Activated B cell treated with CpG ODN at 0.5 μM for 24 hours (primary cell): ENCODE results near the gene PEPD. TPM values are rescaled to one million over a fixed set of nuclear protein-coding genes. Genes with fewer than 3 reads are reported as not detected.

Experiments used
- ATAC-seq: fragments of 200-7000 bp; cut with Tn5 transposase; one replicate; pipeline ENCODE4 v1.10.0; 2021; ENCODE audit warnings: low read depth, mild to moderate bottlenecking, moderate library complexity
- CTCF ChIA-PET: fragments of 350-600 bp; sonication (Branson Sonifier 250); formaldehyde crosslinking; loops from one replicate; lab custom pipeline; 2021; ENCODE audit warnings: antibody characterized with exemption; lab: Charles Lee
- POLR2A ChIA-PET: fragments of 350-600 bp; sonication (Branson Sonifier 250); formaldehyde crosslinking; loops from one replicate; lab custom pipeline; 2021; ENCODE audit warnings: antibody characterized with exemption; lab: Charles Lee
- DNase-seq: peaks from one replicate; pipeline ENCODE4 v3.0.0; 2022
- H3K27ac Mint-ChIP-seq: one replicate; pipeline ENCODE4 v1.8.0; 2020; ENCODE audit warnings: mixed read lengths
- H3K27me3 Mint-ChIP-seq: one replicate; pipeline ENCODE4 v1.8.0; 2021; ENCODE audit warnings: mixed read lengths
- H3K36me3 Mint-ChIP-seq: one replicate; pipeline ENCODE4 v1.8.0; 2021; ENCODE audit warnings: low read depth, mixed read lengths
- H3K4me1 Mint-ChIP-seq: one replicate; pipeline ENCODE4 v1.8.0; 2021; ENCODE audit warnings: mixed read lengths
- H3K4me3 Mint-ChIP-seq: one replicate; pipeline ENCODE4 v1.8.0; 2020; ENCODE audit warnings: mild to moderate bottlenecking, mixed read lengths
- H3K9me3 Mint-ChIP-seq: one replicate; pipeline ENCODE4 v1.8.0; 2020; ENCODE audit warnings: mixed read lengths
- intact Hi-C: fragments of 100-400 bp; cut with micrococcal nuclease; formaldehyde crosslinking; loops from one replicate; pipeline ENCODE4 v1.15.1; 2024
- total RNA-seq: library from RNA; stranded (reverse); gene quantifications from 2 replicates; pipeline ENCODE4 v1.2.3, GENCODE V29; 2022
- TF ChIP-seq, protein P1 (sequence below): fragments of 200-600 bp; IDR thresholded peaks from one replicate; pipeline ENCODE4 v1.8.0; 2022; ENCODE audit warnings: antibody characterized with exemption, mild to moderate bottlenecking

The PEPD gene
- total RNA-seq, 1 donor from 2014 or later = 49.1 TPM

DNA sequence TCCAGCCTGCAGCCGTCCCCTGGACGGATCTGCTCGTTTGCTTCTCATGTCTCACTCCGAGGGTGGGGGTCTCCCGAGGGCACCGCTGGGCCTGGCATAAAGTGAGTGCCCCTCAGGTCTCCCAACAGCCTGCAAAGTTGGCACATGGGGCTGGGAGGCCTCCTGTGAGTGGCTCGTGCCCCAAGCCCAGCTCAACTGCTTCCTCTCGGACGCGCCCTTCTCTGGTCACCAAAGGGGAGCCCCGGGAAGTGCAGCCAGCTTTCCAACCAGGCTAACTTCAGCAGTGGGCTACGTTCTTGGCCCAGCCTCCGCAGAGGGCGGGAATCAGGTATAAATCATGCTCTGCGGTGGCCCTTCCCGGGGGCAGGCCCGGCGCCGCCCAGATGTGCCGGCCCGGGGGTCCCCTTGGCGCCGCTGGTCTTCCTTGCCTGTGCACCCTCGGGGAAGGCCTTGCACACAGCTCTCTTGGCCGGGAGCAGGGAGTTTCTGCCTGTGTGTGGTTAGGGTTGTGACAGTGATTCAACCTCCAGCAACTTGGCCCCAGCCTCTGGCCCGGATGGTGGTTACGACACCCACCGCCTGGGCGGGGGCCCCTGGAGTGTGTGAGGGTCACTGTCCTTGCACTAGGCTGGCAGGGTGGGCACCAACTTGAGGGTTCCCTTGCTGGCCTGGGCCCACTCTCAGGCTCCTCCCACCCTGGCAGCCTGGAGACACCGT, 127.4 kb downstream of the PEPD start:
- ATAC-seq (no peak), DNase-seq (no peak)
- Mint-ChIP-seq H3K36me3 (peaks cover 3% of the 10 kb centered on the region), H3K4me3 (no peak overlapping the region), H3K27me3 (no peaks in the 10 kb centered on the region), H3K4me1 (no peaks in the 10 kb centered on the region), H3K9me3 (no peaks in the 10 kb centered on the region), H3K27ac (no peak overlapping the region)
- TF ChIP-seq, protein P1, sequence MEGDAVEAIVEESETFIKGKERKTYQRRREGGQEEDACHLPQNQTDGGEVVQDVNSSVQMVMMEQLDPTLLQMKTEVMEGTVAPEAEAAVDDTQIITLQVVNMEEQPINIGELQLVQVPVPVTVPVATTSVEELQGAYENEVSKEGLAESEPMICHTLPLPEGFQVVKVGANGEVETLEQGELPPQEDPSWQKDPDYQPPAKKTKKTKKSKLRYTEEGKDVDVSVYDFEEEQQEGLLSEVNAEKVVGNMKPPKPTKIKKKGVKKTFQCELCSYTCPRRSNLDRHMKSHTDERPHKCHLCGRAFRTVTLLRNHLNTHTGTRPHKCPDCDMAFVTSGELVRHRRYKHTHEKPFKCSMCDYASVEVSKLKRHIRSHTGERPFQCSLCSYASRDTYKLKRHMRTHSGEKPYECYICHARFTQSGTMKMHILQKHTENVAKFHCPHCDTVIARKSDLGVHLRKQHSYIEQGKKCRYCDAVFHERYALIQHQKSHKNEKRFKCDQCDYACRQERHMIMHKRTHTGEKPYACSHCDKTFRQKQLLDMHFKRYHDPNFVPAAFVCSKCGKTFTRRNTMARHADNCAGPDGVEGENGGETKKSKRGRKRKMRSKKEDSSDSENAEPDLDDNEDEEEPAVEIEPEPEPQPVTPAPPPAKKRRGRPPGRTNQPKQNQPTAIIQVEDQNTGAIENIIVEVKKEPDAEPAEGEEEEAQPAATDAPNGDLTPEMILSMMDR = no peak
- POLR2A ChIA-PET = no interaction called here
- CTCF ChIA-PET = interaction anchor here (1.7 kb wide), 1 partner anchor 13 kb away, joined by 5 read pairs; no protein-coding TSS in a partner anchor
- intact Hi-C loops = no loop called here

DNA sequence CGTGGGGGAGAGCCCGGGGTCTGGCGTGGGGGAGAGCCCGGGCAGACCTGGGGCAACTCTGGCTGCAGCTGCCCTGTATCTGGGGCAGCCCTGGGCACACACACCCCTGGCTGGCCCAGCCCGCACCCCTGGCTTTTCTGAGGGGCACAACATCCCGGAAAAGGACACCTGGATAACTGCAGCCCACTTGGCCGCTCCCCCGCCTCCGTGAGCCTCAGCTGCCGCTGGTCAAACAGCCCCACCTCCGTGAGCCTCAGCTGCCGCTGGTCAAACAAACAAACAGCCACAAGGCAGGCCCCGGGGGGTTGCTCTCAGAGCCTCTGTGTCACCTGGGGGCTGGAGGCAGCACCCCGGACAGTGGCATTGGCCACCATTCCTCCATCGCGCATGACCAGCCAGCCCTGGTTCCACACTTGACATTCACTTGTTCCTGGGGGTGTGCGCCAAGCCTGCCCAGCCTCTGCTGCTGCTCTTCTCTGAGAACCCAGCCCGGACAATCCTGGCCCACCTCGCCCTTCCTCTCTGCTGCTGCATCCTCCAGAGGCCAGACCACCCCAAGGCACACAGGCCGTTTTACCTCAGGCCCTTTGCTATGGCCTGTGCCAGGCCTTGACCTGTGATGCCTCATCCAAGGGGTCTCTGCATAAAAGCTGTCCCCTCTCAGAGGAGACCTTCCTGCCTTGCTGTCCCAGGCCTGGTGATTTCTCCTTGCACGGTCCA, 128.1 kb downstream of the PEPD start:
- intact Hi-C loops = no loop called here
- TF ChIP-seq, protein P1 = no peak
- POLR2A ChIA-PET = no interaction called here
- ATAC-seq = no peak
- Mint-ChIP-seq H3K9me3 (no peaks in the 10 kb centered on the region), H3K4me3 (no peak overlapping the region), H3K4me1 (no peaks in the 10 kb centered on the region), H3K27ac (no peak overlapping the region), H3K36me3 (peaks cover 3% of the 10 kb centered on the region), H3K27me3 (no peaks in the 10 kb centered on the region)
- no peak for DNase-seq
- CTCF ChIA-PET = no interaction called here

DNA sequence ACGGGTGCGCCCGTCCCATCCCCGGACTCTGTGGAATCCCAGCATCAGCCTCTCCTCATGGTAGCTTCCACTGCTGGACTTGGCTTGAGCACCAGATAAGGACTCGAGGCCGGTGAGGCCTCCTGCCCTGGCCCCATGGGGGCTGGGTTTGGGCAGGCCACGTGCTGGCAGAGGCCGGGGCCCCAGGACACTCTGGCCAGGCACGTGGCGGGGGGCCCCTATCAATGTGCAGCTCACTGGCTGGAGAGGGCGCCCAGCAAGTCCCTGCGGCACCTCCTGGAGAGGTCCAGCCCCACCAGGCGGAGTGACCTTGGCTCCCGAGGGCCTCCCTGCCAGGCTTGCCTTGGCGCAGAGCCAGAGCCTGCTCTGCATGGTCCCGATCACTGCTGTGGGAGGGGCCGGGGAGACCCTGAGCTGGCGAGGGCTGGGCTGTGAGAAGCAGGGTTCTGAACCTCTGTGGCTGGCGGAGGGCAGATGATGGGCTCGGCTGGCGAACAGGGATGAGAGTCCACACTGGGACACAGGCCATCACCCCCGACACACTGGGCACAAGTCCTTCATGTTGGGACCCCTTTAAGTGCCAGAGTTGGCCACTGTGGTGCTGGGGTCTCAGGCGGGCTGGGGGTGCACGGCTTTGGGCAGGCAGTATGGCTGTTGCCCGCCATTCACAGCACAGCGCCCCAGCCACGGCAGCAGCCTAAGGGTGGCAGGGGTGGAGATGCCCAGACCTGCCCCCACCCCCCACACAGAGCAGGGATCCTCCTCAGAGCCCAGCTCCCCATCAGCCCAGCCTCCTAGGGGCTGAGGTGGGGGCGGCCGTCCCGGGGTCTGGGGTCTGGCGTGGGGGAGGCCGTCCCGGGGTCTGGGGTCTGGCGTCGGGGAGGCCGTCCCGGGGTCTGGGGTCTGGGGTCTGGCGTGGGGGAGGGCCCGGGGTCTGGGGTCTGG, 129.0 kb downstream of the PEPD start:
- Mint-ChIP-seq H3K27me3 (no peaks in the 10 kb centered on the region), H3K9me3 (no peaks in the 10 kb centered on the region), H3K4me1 (no peaks in the 10 kb centered on the region), H3K4me3 (no peak overlapping the region), H3K36me3 (peaks cover 7% of the 10 kb centered on the region), H3K27ac (no peak overlapping the region)
- intact Hi-C loops = no loop called here
- ChIA-PET CTCF (no interaction called here), POLR2A (no interaction called here)
- ATAC-seq = no peak
- no peak for DNase-seq
- TF ChIP-seq, protein P1 = no peak

DNA sequence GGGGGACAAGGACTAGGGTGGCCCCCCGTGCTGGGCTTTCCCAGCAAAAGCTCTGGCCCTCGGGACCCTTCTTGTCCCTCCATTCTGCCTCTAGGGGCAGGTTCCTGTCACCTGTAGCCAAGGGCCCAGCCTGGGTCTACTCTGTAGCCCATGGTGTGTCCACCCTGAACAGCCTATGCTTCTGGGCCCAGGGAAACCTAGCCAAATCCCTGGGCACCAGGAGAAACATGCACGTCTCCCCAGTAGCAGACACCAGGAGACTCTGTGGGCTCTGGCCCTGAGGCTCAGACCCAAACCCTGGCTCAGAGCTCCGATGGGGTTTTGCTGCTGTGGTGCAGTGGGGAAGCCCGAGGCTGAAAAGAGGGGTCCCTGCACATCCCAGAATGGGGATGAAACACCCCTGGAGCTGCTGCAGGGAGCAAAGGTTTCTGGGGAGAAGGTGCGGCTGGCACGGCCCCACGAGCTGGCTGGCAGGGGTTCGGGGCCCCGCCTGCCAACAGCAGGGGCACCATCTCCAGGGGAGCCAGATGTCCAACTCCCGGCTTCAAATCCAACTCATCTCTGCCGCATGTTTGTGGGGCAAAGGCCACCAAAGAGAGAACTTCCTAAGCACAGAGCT, 129.9 kb downstream of the PEPD start:
- Mint-ChIP-seq H3K27ac (no peak overlapping the region), H3K27me3 (no peaks in the 10 kb centered on the region), H3K4me1 (no peaks in the 10 kb centered on the region), H3K4me3 (no peak overlapping the region), H3K36me3 (peaks cover 16% of the 10 kb centered on the region), H3K9me3 (no peaks in the 10 kb centered on the region)
- ATAC-seq (no peak), DNase-seq (no peak)
- TF ChIP-seq, protein P1 = no peak
- ChIA-PET POLR2A (no interaction called here), CTCF (no interaction called here)
- intact Hi-C loops = no loop called here
